Activated T-helper 1 cell treated with anti-CD3 and anti-CD28 coated beads, Interleukin-12 subunit alpha, Interleukin-12 subunit beta, Interleukin-2, Interleukin-4 antibody, amounts not matched to agents 30 ng/mL and 10 ng/mL and 1 ng/mL, durations not matched to agents 14 hours and 24 hours and 36 hours (primary cell): ENCODE results near the gene GPLD1. TPM values are rescaled to one million over a fixed set of nuclear protein-coding genes. Genes with fewer than 3 reads are reported as not detected.
"Not testable (repeated sequence)": the region's sequence is repeated elsewhere in the genome, so short reads cannot be mapped to it uniquely, and the experiment has no call there.

Source experiments
- DNase-seq: peaks from one replicate; pipeline ENCODE4 v3.0.0; 2021; ENCODE audit warnings: low spot score
- H3K27ac Mint-ChIP-seq: one replicate; pipeline ENCODE4 v1.8.0; 2021; ENCODE audit warnings: mild to moderate bottlenecking, mixed read lengths
- H3K27me3 Mint-ChIP-seq: one replicate; pipeline ENCODE4 v1.8.0; 2022; ENCODE audit warnings: mild to moderate bottlenecking, moderate library complexity, mixed read lengths; ENCODE audit not compliant: insufficient read depth
- H3K36me3 Mint-ChIP-seq: one replicate; pipeline ENCODE4 v1.8.0; 2021; ENCODE audit warnings: low read depth, mixed read lengths
- H3K4me1 Mint-ChIP-seq: one replicate; pipeline ENCODE4 v1.8.0; 2021; ENCODE audit warnings: low read depth, mixed read lengths
- H3K4me3 Mint-ChIP-seq: one replicate; pipeline ENCODE4 v1.8.0; 2021; ENCODE audit warnings: mild to moderate bottlenecking, moderate library complexity, mixed read lengths
- H3K9me3 Mint-ChIP-seq: one replicate; pipeline ENCODE4 v1.8.0; 2021; ENCODE audit warnings: mixed read lengths
- intact Hi-C: fragments of 100-400 bp; cut with micrococcal nuclease; formaldehyde crosslinking; loops from one replicate; pipeline ENCODE4 v1.15.1; 2024
- total RNA-seq: library from RNA; stranded (reverse); gene quantifications from 2 replicates; pipeline ENCODE4 v1.2.3, GENCODE V29; 2022

GPLD1 gene
- total RNA-seq, 1 donor from 2014 or later = 0.39 TPM

- Mint-ChIP-seq H3K9me3 (no peaks in the 10 kb centered on the region), H3K27me3 (no peaks in the 10 kb centered on the region), H3K36me3 (peaks cover 25% of the 10 kb centered on the region), H3K4me1 (no peaks in the 10 kb centered on the region), H3K27ac (no peak overlapping the region), H3K4me3 (no peak overlapping the region)
- no peak for DNase-seq
- intact Hi-C loops = no loop called here
Observed at GRCh38 chr6:24412294-24412693, 77.1 kb downstream of the GPLD1 start.

GRCh38 chr6:24410622-24411021 lies 78.8 kb downstream of the GPLD1 start:
- intact Hi-C loops = no loop called here

GRCh38 chr6:24408719-24409410 lies 80.5 kb downstream of the GPLD1 start:
- Mint-ChIP-seq H3K36me3 (peaks cover 28% of the 10 kb centered on the region), H3K27ac (no peak overlapping the region), H3K27me3 (no peaks in the 10 kb centered on the region), H3K4me1 (peaks cover 16% of the 10 kb centered on the region), H3K4me3 (no peak overlapping the region), H3K9me3 (no peaks in the 10 kb centered on the region)
- DNase-seq = no peak
- intact Hi-C loops = no loop called here

More at GRCh38 chr6:24410622-24411021, 78.8 kb downstream of the GPLD1 start:
- H3K36me3 Mint-ChIP-seq = peaks cover 23% of the 10 kb centered on the region
- no peak overlapping the region for H3K27ac Mint-ChIP-seq
- H3K27me3 Mint-ChIP-seq = no peaks in the 10 kb centered on the region
- no peak for DNase-seq
- no peaks in the 10 kb centered on the region for H3K9me3 Mint-ChIP-seq
- no peak overlapping the region for H3K4me3 Mint-ChIP-seq
- no peaks in the 10 kb centered on the region for H3K4me1 Mint-ChIP-seq

- Mint-ChIP-seq H3K9me3 (no peaks in the 10 kb centered on the region), H3K36me3 (peaks cover 19% of the 10 kb centered on the region), H3K4me3 (no peak overlapping the region), H3K4me1 (peaks cover 24% of the 10 kb centered on the region), H3K27ac (no peak overlapping the region), H3K27me3 (peaks cover 3% of the 10 kb centered on the region)
- DNase-seq = no peak
- intact Hi-C loops = loop anchor here (2.0 kb wide), 1 partner anchor 44 kb away; no protein-coding TSS in a partner anchor
Observed at GRCh38 chr6:24405262-24405661, 84.1 kb downstream of the GPLD1 start.

GRCh38 chr6:24403501-24403824 lies 85.9 kb downstream of the GPLD1 start:
- H3K27me3 Mint-ChIP-seq = peaks cover 10% of the 10 kb centered on the region
- peaks cover 24% of the 10 kb centered on the region for H3K4me1 Mint-ChIP-seq
- H3K4me3 Mint-ChIP-seq = peak overlapping the region; percentile 96
- H3K27ac Mint-ChIP-seq = peak overlapping the region; percentile 82
- DNase-seq = no peak
- intact Hi-C loops = no loop called here
- H3K36me3 Mint-ChIP-seq = peaks cover 19% of the 10 kb centered on the region
- no peaks in the 10 kb centered on the region for H3K9me3 Mint-ChIP-seq

- Mint-ChIP-seq H3K27me3 (peaks cover 10% of the 10 kb centered on the region), H3K36me3 (peaks cover 20% of the 10 kb centered on the region), H3K4me1 (peaks cover 24% of the 10 kb centered on the region), H3K27ac (peak within 1 kb of the TSS; percentile 82), H3K4me3 (peak within 1 kb of the TSS; percentile 96), H3K9me3 (no peaks in the 10 kb centered on the region)
- peak; percentile 75 for DNase-seq
- intact Hi-C loops = no loop called here
Observed at GRCh38 chr6:24402697-24403500, 86.5 kb downstream of the GPLD1 start, which contains the start of gene MRS2. TSS of gene MRS2 (plus strand) at chr6:24402936. CDS start at chr6:24403047, 111 bp downstream.

GRCh38 chr6:24401458-24401857 lies 87.9 kb downstream of the GPLD1 start:
- DNase-seq = no peak
- H3K27me3 Mint-ChIP-seq = peaks cover 17% of the 10 kb centered on the region
- intact Hi-C loops = no loop called here
- H3K4me1 Mint-ChIP-seq = peaks cover 24% of the 10 kb centered on the region
- H3K4me3 Mint-ChIP-seq = no peak overlapping the region
- H3K9me3 Mint-ChIP-seq = no peaks in the 10 kb centered on the region
- H3K36me3 Mint-ChIP-seq = peaks cover 19% of the 10 kb centered on the region
- H3K27ac Mint-ChIP-seq = no peak overlapping the region

GRCh38 chr6:24400045-24401039 lies 89.0 kb downstream of the GPLD1 start:
- H3K9me3 Mint-ChIP-seq, H3K27ac Mint-ChIP-seq, DNase-seq, H3K4me3 Mint-ChIP-seq, intact Hi-C loops: not testable (repeated sequence)
- H3K4me1 Mint-ChIP-seq = peaks cover 21% of the 10 kb centered on the region
- H3K36me3 Mint-ChIP-seq = peaks cover 15% of the 10 kb centered on the region
- H3K27me3 Mint-ChIP-seq = peaks cover 18% of the 10 kb centered on the region

- DNase-seq = no peak
- no peak overlapping the region for H3K4me3 Mint-ChIP-seq
- H3K27me3 Mint-ChIP-seq = peaks cover 18% of the 10 kb centered on the region
- peaks cover 2% of the 10 kb centered on the region for H3K36me3 Mint-ChIP-seq
- intact Hi-C loops = no loop called here
- H3K27ac Mint-ChIP-seq = no peak overlapping the region
- no peaks in the 10 kb centered on the region for H3K4me1 Mint-ChIP-seq
- H3K9me3 Mint-ChIP-seq = no peaks in the 10 kb centered on the region
Observed at GRCh38 chr6:24397631-24398030, 91.7 kb downstream of the GPLD1 start.

GRCh38 chr6:24396824-24397223 lies 92.6 kb downstream of the GPLD1 start:
- Mint-ChIP-seq H3K36me3 (peaks cover 2% of the 10 kb centered on the region), H3K4me3 (no peak overlapping the region), H3K27ac (no peak overlapping the region), H3K27me3 (peaks cover 18% of the 10 kb centered on the region), H3K4me1 (no peaks in the 10 kb centered on the region), H3K9me3 (no peaks in the 10 kb centered on the region)
- intact Hi-C loops = no loop called here
- DNase-seq = no peak

GRCh38 chr6:24394780-24395437 lies 94.5 kb downstream of the GPLD1 start:
- Mint-ChIP-seq H3K4me1 (no peaks in the 10 kb centered on the region), H3K36me3 (peaks cover 2% of the 10 kb centered on the region), H3K4me3 (no peak overlapping the region), H3K27me3 (peaks cover 12% of the 10 kb centered on the region), H3K27ac (no peak overlapping the region), H3K9me3 (no peaks in the 10 kb centered on the region)
- intact Hi-C loops = no loop called here
- no peak for DNase-seq

GRCh38 chr6:24394061-24394779 lies 95.2 kb downstream of the GPLD1 start:
- intact Hi-C loops = no loop called here
- no peak overlapping the region for H3K27ac Mint-ChIP-seq
- no peak for DNase-seq
- no peaks in the 10 kb centered on the region for H3K9me3 Mint-ChIP-seq
- no peak overlapping the region for H3K4me3 Mint-ChIP-seq
- H3K36me3 Mint-ChIP-seq = peaks cover 2% of the 10 kb centered on the region
- peaks cover 8% of the 10 kb centered on the region for H3K27me3 Mint-ChIP-seq
- no peaks in the 10 kb centered on the region for H3K4me1 Mint-ChIP-seq
